HG02840 (cell line): ENCODE results near the gene FOLR2.

ENCODE experiments used
- ATAC-seq: cut with Tn5 transposase; IDR thresholded peaks from one replicate; pipeline ENCODE4 v1.9.1; 2021; ENCODE audit warnings: mild to moderate bottlenecking, moderate library complexity, moderate number of reproducible peaks; ENCODE audit not compliant: unreplicated experiment, low FRiP score

Gene FOLR2

GRCh38 chr11:72229336-72229924 is 12.8 kb downstream of the FOLR2 start:
- ATAC-seq: no peak

- ATAC-seq: no peak
Measured at GRCh38 chr11:72229925-72230763, 13.6 kb downstream of the FOLR2 start.

GRCh38 chr11:72230764-72231365 is 14.3 kb downstream of the FOLR2 start:
- ATAC-seq: no peak

DNA sequence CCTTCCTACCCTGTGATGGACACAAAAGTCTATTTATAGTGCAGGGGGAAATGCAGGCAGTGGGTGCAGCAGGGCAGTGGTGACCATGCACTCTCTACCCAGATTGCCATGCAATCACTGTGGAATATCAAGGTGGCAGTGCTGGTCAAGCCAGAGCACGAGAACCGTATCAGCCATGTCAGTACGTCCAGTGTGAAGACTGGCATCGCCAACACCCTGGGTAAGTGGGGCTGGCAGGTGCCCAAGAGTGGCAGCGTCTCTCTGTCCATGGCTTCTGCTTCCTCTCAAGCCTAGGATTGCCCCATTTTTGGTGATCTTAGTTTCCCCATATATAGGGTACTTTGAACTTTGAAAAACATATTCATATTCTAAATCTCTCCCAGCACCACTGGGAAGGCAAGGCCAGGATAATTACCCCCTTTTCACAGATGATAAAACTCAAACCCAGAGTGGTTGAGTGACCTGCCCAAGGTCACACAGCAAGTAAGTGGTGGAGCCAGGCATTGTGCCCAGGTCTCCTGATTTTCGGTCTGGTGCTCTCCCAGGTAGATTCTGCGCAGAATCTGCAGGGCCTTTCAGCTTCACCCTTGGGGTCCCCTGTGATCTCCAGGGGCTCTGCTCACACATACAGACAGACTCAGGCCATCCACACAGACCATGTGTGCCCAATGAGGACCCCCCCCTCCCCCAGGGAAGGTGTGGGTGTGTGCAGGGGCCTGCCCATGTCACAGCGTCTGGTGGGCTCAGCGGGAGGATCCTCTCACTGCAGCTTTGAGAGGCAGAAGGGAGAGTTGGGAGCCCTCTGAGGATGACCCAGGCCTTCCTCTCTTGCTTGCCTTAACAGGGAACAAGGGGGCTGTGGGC is 15.0 kb downstream of the FOLR2 start:
- no peak for ATAC-seq

GRCh38 chr11:72232260-72233055 is 15.9 kb downstream of the FOLR2 start:
- no peak for ATAC-seq

DNA sequence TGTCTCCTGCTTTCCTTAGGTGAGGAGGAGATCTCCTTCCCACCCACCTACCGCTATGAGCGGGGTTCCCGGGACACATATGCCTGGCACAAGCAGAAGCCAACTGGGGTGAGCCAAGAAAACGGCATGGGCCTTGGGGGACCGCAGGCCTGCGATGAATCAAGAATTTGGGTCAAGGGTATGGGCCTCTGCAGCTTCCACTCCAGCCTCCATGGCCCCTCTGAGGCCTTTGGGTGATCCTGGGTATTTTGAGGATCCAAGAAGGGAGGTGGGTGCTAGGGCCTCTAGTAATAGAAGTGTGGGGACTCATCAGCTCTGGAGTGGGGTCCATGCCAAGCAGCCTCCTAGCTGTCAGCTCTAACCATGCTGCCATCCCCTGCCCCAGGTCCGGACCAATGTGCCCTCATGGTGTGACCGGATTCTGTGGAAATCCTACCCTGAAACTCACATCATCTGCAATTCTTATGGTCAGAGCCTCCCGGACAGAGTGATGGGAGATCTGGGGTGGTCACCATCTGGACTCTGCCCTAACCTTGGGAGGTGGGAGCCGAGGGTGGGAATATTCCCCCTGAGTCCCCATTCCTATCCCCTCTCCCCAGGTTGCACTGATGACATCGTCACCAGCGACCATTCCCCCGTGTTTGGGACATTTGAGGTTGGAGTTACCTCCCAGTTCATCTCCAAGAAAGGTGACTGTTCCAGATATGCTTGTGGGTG is 16.6 kb downstream of the FOLR2 start:
- no peak for ATAC-seq

- no peak for ATAC-seq
Measured at GRCh38 chr11:72233773-72234513, 17.3 kb downstream of the FOLR2 start.

DNA sequence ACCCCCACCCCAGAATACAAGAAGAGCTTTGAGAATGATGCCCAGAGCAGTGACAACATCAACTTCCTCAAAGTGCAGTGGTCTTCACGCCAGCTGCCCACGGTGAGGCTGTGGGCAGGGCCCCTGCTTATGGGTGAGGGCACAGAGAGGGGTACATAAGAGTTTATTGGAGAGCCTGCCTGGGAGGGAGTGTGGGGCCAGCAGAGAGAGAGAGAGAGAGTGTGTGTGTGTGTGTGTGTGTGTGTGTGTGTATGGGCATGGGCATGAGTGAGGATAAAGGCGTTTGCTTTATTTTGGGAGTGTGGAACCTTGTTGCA is 17.9 kb downstream of the FOLR2 start:
- ATAC-seq: no peak

DNA sequence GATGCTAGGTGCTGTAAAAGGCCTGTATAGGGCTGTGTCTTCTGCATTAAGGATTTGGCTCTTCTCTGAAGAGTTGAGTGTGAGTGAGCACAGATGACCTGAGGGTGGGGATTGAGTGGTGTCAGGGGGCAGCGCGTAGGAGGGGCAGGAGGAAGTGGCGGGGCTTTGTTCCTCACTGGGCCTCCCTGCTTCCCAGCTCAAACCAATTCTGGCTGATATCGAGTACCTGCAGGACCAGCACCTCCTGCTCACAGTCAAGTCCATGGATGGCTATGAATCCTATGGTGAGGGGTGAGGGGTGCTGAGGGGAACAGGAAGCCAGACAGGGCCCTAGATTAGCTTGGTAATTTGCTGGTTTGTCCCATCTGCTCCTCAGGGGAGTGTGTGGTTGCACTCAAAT is 18.3 kb downstream of the FOLR2 start:
- no peak for ATAC-seq

DNA sequence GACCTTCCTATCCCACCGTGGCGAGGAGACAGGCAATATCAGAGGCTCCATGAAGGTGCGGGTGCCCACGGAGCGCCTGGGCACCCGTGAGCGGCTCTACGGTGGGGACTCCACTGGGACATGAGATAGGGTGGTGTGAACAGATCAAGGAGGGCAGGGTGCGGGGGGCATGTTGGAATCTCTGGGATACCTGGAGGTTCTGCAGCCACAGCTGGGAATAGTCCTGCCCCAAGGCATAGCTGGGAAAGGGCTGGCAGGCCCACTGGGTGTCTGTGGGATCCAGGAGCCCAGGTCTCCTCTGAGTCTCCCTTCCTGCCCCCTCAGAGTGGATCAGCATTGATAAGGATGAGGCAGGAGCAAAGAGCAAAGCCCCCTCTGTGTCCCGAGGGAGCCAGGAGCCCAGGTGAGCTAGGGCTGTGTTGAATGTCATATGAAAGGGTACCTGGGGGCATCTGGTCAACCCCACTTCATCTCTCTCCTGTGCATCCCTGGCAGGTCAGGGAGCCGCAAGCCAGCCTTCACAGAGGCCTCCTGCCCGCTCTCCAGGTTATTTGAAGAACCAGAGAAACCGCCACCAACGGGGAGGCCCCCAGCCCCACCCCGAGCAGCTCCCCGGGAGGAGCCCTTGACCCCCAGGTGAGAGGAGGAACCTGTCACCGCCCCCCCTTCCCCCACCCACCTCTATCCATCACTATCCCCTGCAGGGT is 18.9 kb downstream of the FOLR2 start:
- no peak for ATAC-seq

- no peak for ATAC-seq
Measured at GRCh38 chr11:72236083-72236697, 19.6 kb downstream of the FOLR2 start.

DNA sequence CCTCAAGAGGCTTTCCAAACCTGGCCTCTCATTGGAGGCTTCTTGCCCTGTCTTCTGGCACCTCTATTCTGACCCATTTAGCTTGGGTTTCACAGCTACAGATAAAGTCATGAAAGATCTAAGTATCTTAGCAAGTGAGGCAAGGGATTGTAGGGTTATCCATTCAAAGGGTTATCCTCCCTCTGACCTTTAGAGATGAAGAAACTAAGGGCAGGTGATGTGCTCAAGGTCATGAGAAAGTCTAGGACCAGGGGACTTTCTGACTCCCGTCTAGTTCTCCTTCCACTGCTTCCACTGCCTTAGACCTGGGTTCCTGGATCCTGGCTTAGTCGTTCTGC is 20.1 kb downstream of the FOLR2 start:
- ATAC-seq: no peak

- ATAC-seq: no peak
Measured at GRCh38 chr11:72237112-72237931, 20.7 kb downstream of the FOLR2 start.

DNA sequence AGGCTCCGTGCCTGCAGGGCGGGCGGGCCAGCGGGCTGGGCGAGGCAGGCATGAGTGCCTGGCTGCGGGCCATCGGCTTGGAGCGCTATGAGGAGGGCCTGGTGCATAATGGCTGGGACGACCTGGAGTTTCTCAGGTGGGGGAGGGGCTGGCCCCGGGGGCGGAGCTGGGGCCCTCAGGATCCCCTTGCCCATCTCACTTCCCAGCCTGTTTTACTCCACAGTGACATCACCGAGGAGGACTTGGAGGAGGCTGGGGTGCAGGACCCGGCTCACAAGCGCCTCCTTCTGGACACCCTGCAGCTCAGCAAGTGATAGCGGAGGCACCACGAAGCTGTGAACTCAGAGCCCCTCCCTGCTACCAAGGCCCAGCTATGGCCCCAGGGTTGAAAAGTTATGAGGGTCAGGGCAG is 21.5 kb downstream of the FOLR2 start:
- no peak for ATAC-seq

- ATAC-seq: no peak
Measured at GRCh38 chr11:72238492-72239312, 22.1 kb downstream of the FOLR2 start.

DNA sequence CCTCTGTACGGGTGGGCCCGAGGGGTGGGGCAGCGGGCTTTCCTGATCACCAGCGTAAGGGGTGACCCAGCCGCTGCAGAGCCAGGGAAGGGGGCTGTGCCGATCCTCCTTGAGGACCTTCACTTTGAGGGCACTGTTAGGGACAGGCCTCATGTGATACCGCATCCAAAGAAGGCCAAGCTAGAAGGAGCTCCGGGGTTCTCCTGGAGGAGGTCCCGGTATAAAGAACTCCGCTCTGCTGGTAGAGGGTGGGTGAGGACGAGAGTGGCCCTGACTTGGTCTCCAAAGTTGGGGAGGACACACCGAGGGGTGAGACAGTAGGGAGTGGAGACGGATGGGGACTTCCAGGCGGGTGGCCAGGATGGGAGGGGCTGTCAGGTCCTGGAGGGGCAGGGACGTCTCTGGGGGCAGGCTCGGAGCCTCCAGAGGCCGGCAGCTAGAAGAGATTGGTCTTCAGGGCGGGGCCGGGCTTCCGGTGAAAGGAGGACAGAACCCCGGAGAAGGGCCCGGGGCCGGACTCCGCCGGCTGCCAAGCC is 22.8 kb downstream of the FOLR2 start:
- no peak for ATAC-seq
